C4-2B (cell line): Measurements from ENCODE around the gene SIM2.

Experiments used
- H3K27ac ChIP-seq: fragments of 450-650 bp; 2 replicates; pipeline ENCODE4 v1.5.1; 2017
- CTCF ChIP-seq: fragments of 450-650 bp; conservative IDR thresholded peaks from 2 replicates; pipeline ENCODE4 v1.5.1; 2017; ENCODE audit warnings: mild to moderate bottlenecking
- ZFX ChIP-seq: fragments of 450-650 bp; IDR thresholded peaks from 2 replicates; pipeline ENCODE4 v1.6.1; 2017

Gene SIM2

DNA sequence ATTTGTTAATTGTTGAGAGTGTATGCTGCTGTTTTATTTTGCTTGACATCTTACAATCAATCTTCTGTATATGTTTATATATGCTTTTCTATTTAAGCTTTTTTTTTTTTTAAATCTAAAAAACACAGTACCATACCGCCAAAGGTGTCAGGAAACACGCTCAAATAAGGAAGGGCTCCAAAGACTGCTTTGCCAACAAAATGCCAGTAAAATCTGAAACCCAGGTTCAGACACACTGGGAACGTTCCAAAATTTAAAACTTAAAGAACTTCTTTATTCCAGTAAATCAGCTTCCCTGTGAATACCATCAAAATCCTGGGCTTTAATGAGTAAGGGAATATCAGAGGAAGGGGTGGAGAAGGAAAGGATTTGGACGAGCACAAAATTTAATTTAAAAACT is 87.3 kb downstream of the SIM2 start:
- TF ChIP-seq CTCF: no peak
- no peak for TF ChIP-seq ZFX
- peak overlapping the region; percentile 64 for H3K27ac ChIP-seq

- TF ChIP-seq ZFX (no peak), CTCF (no peak)
- H3K27ac ChIP-seq: peak overlapping the region; percentile 88
These were observed 89.3 kb downstream of the SIM2 start for GRCh38 chr21:36788120-36788638.

DNA sequence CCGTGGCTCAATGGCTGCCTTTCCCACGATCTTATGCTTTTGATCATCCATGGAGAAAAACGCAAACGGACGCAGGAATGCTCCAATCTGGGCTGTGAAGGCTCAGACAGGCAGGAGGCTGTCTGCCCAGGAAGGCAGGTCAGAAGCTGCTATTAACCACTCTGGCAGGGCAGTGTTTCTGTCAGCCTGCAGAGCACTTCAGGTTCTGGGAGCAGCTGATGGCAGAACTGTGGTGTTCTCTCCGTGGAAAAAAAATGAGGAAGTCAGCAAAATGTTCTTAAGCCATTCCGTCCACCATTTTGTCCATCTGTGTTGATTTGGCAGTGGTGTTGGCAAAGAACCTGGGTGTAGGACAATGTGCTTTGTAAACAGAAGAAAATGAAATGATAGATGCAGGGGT is 91.7 kb downstream of the SIM2 start:
- no peak for TF ChIP-seq CTCF
- TF ChIP-seq ZFX: no peak
- peak overlapping the region; percentile 67 for H3K27ac ChIP-seq

- TF ChIP-seq ZFX (no peak), CTCF (no peak)
- H3K27ac ChIP-seq: peak overlapping the region; percentile 67
These were observed 92.3 kb downstream of the SIM2 start for GRCh38 chr21:36791180-36791579.

DNA sequence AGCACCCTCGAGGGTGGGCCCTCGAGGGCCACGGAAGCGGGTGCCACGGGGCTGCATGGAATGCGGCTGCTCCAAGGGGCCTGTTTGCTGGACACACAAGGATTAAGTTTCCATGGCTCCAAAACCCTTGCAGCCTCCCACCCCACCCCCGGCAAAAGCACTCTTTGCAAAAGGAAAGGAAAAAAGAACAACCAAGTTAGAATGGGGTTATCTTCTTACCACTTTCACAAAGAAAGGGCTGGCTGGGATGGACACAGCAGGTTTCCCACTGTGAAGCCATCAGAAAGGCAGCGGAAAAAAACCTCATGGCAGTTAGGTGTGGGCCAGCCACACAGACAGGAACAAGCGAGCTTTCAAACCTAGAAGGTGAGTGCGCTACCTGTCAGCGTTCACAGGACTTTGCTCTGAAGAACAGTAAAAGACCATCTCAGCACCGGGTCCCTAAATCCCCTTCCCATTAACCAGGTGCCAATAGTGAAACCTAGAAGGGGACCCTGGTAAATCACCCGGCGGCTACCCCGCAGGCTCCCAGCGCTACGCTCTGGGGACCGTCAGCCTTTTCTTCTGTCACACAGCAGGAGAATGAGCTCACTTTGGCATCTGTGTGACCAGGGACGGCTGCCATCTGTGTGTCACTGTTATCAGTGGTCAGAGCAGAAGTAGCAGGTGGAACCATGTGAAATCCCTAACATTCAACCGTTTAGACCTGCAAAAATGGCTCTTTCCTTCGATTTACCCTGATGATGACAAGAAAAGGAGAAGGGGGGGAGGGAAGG is 93.0 kb downstream of the SIM2 start:
- peak overlapping the region; percentile 67 for H3K27ac ChIP-seq
- TF ChIP-seq ZFX: no peak
- no peak for TF ChIP-seq CTCF

DNA sequence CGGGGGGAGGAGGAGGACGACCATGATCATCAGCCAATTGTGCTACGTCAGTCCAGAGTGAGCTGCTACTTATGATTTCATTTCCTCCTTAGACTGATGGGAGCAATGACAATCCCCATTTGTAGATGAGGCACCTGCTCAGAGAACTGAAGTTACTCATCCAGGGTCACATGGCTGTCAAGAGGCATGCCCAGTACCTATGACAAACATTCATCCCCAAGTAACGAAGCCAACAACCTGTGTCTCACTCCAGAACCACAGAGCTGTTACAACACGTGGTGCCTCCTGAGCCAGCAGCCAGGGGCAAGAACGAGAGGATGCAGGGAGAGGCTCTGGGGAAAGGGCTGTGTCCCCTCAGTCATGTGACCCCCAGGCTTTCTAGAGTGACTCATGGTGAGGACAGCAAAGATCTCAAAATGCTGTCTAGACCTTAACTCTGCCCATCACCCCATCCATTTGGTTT is 93.6 kb downstream of the SIM2 start:
- H3K27ac ChIP-seq: no peak overlapping the region
- no peak for TF ChIP-seq ZFX
- TF ChIP-seq CTCF: no peak

DNA sequence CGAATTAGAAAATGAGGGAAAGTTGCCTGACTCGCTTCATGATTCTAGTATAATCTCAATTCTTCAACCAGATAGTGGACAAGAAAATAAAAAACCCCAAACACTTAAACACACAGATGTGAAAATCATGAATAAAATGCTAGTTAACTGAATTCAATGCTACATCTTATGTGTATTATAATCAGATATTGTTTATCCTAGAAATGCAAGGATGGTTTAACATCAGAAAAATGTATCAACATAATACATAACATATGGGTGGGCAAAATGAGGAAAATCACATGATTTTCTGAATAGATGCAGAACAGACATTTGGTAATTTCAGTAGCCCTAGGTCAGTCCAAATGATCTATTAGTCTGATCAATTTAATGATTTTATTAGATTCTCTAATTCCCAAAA is 97.2 kb downstream of the SIM2 start:
- no peak for TF ChIP-seq ZFX
- no peak overlapping the region for H3K27ac ChIP-seq

GRCh38 chr21:36798491-36798890 is 99.6 kb downstream of the SIM2 start:
- TF ChIP-seq CTCF (no peak), ZFX (no peak)
- H3K27ac ChIP-seq: no peak overlapping the region
